Measurements from ENCODE around the gene OTX2. TPM values are rescaled to one million over a fixed set of nuclear protein-coding genes. Genes with fewer than 3 reads are reported as not detected.

Gene OTX2
- total RNA-seq, 1 experiment from 2014 or later = not detected

DNA sequence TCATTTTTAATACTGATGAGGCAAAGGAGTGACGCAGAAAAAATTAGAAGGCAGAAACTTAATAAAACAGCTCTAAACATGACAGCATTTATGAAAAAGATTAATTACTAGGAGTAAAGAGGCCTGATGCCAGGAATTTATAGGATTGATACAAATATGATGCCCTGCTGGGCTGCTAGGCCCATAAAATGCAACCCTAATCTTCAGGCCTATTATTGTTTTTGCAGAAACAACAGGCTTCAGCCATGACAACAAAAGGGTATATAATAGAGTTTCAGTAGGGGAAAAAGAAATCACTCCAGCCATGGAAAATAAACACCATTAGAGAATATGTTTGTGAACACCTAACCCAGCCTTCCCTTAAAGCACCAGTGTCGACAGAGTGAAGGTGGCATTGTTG lies 50.6 kb downstream of the OTX2 start:
- in situ Hi-C loops (cut with HindIII; ENCODE audit: low pct_unique_long_range_greater_than_20kb, low sequenced_read_pairs) = no loop called here

DNA sequence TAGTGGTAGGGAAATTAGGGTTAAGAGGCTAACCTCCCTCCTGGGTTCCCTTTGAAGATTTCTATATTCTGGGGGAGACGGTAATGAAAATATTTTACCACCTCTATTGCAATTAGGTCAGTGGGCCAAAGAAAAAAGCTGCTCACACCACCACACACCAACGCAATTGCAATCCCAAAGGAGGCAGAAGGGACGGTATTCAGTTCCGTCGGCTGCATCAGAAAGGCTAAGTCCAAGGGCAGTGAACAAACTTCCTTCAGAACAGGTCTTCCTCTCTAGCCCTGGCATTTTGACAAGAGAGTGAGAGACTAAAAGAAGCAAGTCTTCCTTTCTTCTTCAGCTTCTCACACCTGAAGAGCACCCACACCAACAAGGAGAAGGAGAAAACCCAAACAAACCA lies 51.2 kb downstream of the OTX2 start:
- Histone ChIP-seq H3K4me3 (ENCODE audit: low read depth in 2 of 2, low read length in 2 of 2) (no peak overlapping the region), H3K4me1 (ENCODE audit: control insufficient read depth, insufficient read depth, low read length) (no peaks in the 10 kb centered on the region), H3K9me3 (ENCODE audit: control insufficient read depth, insufficient read depth, low read depth, low read length) (no peaks in the 10 kb centered on the region), H3K36me3 (ENCODE audit: control insufficient read depth, insufficient read depth, low read length) (no peaks in the 10 kb centered on the region), H3K27ac (ENCODE audit: low read length) (no peak overlapping the region), H3K27me3 (ENCODE audit: control insufficient read depth, insufficient read depth, low read length) (no peaks in the 10 kb centered on the region)
- in situ Hi-C loops (cut with HindIII; ENCODE audit: low pct_unique_long_range_greater_than_20kb, low sequenced_read_pairs) (no loop called here), intact Hi-C loops (cut with micrococcal nuclease; ENCODE audit: unreplicated experiment) (no loop called here)
- ATAC-seq (no peak), DNase-seq (ENCODE audit: low read depth, low spot score) (no peak)
- no TSS peak for BruUV-seq (replicated peaks)
- ChIA-PET CTCF (no interaction called here), POLR2A (no interaction called here)
- TF ChIP-seq TCF7L2 (IDR thresholded peaks at IDR 0.05; ENCODE audit: low read depth, low read length) (no peak), SIN3A (IDR thresholded peaks at IDR 0.05; ENCODE audit: borderline replicate concordance, insufficient read depth, low read depth, low read length) (no peak), POLR2AphosphoS5 (IDR thresholded peaks at IDR 0.05; ENCODE audit: low read depth, low read length) (no peak)
- TF ChIP-seq, protein P1, sequence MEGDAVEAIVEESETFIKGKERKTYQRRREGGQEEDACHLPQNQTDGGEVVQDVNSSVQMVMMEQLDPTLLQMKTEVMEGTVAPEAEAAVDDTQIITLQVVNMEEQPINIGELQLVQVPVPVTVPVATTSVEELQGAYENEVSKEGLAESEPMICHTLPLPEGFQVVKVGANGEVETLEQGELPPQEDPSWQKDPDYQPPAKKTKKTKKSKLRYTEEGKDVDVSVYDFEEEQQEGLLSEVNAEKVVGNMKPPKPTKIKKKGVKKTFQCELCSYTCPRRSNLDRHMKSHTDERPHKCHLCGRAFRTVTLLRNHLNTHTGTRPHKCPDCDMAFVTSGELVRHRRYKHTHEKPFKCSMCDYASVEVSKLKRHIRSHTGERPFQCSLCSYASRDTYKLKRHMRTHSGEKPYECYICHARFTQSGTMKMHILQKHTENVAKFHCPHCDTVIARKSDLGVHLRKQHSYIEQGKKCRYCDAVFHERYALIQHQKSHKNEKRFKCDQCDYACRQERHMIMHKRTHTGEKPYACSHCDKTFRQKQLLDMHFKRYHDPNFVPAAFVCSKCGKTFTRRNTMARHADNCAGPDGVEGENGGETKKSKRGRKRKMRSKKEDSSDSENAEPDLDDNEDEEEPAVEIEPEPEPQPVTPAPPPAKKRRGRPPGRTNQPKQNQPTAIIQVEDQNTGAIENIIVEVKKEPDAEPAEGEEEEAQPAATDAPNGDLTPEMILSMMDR (IDR thresholded peaks at IDR 0.05) = no peak
- TF ChIP-seq, protein P2, sequence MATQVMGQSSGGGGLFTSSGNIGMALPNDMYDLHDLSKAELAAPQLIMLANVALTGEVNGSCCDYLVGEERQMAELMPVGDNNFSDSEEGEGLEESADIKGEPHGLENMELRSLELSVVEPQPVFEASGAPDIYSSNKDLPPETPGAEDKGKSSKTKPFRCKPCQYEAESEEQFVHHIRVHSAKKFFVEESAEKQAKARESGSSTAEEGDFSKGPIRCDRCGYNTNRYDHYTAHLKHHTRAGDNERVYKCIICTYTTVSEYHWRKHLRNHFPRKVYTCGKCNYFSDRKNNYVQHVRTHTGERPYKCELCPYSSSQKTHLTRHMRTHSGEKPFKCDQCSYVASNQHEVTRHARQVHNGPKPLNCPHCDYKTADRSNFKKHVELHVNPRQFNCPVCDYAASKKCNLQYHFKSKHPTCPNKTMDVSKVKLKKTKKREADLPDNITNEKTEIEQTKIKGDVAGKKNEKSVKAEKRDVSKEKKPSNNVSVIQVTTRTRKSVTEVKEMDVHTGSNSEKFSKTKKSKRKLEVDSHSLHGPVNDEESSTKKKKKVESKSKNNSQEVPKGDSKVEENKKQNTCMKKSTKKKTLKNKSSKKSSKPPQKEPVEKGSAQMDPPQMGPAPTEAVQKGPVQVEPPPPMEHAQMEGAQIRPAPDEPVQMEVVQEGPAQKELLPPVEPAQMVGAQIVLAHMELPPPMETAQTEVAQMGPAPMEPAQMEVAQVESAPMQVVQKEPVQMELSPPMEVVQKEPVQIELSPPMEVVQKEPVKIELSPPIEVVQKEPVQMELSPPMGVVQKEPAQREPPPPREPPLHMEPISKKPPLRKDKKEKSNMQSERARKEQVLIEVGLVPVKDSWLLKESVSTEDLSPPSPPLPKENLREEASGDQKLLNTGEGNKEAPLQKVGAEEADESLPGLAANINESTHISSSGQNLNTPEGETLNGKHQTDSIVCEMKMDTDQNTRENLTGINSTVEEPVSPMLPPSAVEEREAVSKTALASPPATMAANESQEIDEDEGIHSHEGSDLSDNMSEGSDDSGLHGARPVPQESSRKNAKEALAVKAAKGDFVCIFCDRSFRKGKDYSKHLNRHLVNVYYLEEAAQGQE (IDR thresholded peaks at IDR 0.05; ENCODE audit: insufficient read depth in 1 of 2, low read depth in 2 of 2, low read length in 1 of 2) = no peak

More for the DNA sequence above, 50.6 kb downstream of the OTX2 start:
- CTCF ChIA-PET = no interaction called here
- Histone ChIP-seq H3K9me3 (ENCODE audit: control insufficient read depth, insufficient read depth, low read depth, low read length) (no peaks in the 10 kb centered on the region), H3K4me3 (ENCODE audit: low read depth in 2 of 2, low read length in 2 of 2) (no peak overlapping the region), H3K36me3 (ENCODE audit: control insufficient read depth, insufficient read depth, low read length) (no peaks in the 10 kb centered on the region), H3K4me1 (ENCODE audit: control insufficient read depth, insufficient read depth, low read length) (no peaks in the 10 kb centered on the region), H3K27me3 (ENCODE audit: control insufficient read depth, insufficient read depth, low read length) (no peaks in the 10 kb centered on the region), H3K27ac (ENCODE audit: low read length) (no peak overlapping the region)
- no TSS peak for BruUV-seq (replicated peaks)
- intact Hi-C loops (cut with micrococcal nuclease; ENCODE audit: unreplicated experiment) = no loop called here
- no peak for DNase-seq (ENCODE audit: low read depth, low spot score)
- POLR2A ChIA-PET = no interaction called here
- TF ChIP-seq, protein P1 (IDR thresholded peaks at IDR 0.05) = no peak
- TF ChIP-seq TCF7L2 (IDR thresholded peaks at IDR 0.05; ENCODE audit: low read depth, low read length) = no peak
- TF ChIP-seq, protein P2 (IDR thresholded peaks at IDR 0.05; ENCODE audit: insufficient read depth in 1 of 2, low read depth in 2 of 2, low read length in 1 of 2) = no peak
- no peak for TF ChIP-seq SIN3A (IDR thresholded peaks at IDR 0.05; ENCODE audit: borderline replicate concordance, insufficient read depth, low read depth, low read length)
- no peak for TF ChIP-seq POLR2AphosphoS5 (IDR thresholded peaks at IDR 0.05; ENCODE audit: low read depth, low read length)
- ATAC-seq = no peak

Measured in Panc1 (cell line).